ENCODE measurements around the gene COX20. TPM values are rescaled to one million over a fixed set of nuclear protein-coding genes. Genes with fewer than 3 reads are reported as not detected.

COX20 gene
- total and polyA plus RNA-seq, 2 of the 13 experiments (the other 11 are each of a cell fraction or from before 2014, with no cell fraction given), result 34.4 to 95.8 TPM

- peak; percentile 19; the same call in 1 of the 3 replicates for ATAC-seq
- H4K20me1 ChIP-seq (ENCODE audit: insufficient read depth, low read length), result no peaks in the 10 kb centered on the region
- H3K27ac ChIP-seq (ENCODE audit: extremely low read length, insufficient read depth, low read length), result no peak overlapping the region
- no peaks in the 10 kb centered on the region for H3K79me2 ChIP-seq (ENCODE audit: insufficient read depth, low read length)
- H3K4me2 ChIP-seq (ENCODE audit: low read depth, low read length), result no peak overlapping the region
- H3K4me3 ChIP-seq (replicated peaks in 1 of 3; ENCODE audit: insufficient read depth in 1 of 3, low read depth in 2 of 3, low read length in 3 of 3), result no peak overlapping the region
- in situ Hi-C loops (cut with HindIII; ENCODE audit: extremely low pct_ligation_motif_present, low pct_unique_long_range_greater_than_20kb) (no loop called here), intact Hi-C loops (cut with micrococcal nuclease; ENCODE audit: unreplicated experiment) (no loop called here)
- ChIA-PET POLR2A (no interaction called here), CTCF (ENCODE audit: low intra/inter-chr PET ratio, low total read pairs) (no interaction called here)
- WGBS (ENCODE audit: low lambda C conversion rate), result 79% methylated on average over 9 of the region's 9 CpGs
- no TSS peak for BruUV-seq (replicated peaks)
- no peak for DNase-seq (ENCODE audit: low spot score)
- peaks cover 0 to 8% of the 10 kb centered on the region in 2 experiments; a peak in 2 of 5 replicates for H3K27me3 ChIP-seq (ENCODE audit: control insufficient read depth in 1 of 2, insufficient read depth in 2 of 2, low read length in 2 of 2)
- H3K4me1 ChIP-seq (ENCODE audit: insufficient read depth, low read length), result peaks cover 17% of the 10 kb centered on the region
- no peak overlapping the region for H2AFZ ChIP-seq (ENCODE audit: low read length)
- no peak for FAIRE-seq
- H3K9me3 ChIP-seq (ENCODE audit: low read length), result no peaks in the 10 kb centered on the region
- H3K36me3 ChIP-seq (replicated peaks in 1 of 2; ENCODE audit: control insufficient read depth in 1 of 2, insufficient read depth in 2 of 2, low read length in 2 of 2), result no peaks in the 10 kb centered on the region
- H3K9ac ChIP-seq (ENCODE audit: insufficient read depth, low read depth, low read length), result no peak overlapping the region
- TF ChIP-seq RCOR2 (CRISPR knock-in tag; IDR thresholded peaks at IDR 0.05), result no peak
- no peak for TF ChIP-seq ZFYVE20 (CRISPR knock-in tag; IDR thresholded peaks at IDR 0.05; ENCODE audit: borderline replicate concordance, low read depth)
- TF ChIP-seq ZNF121 (CRISPR knock-in tag; IDR thresholded peaks at IDR 0.05), result no peak
- no peak for TF ChIP-seq ZNF790 (CRISPR knock-in tag; IDR thresholded peaks at IDR 0.05; ENCODE audit: borderline replicate concordance)
- TF ChIP-seq ZSCAN29 (CRISPR knock-in tag; conservative IDR thresholded peaks at IDR 0.05), result no peak
- no peak for TF ChIP-seq REST (IDR thresholded peaks at IDR 0.05; ENCODE audit: borderline replicate concordance in 1 of 2, low read depth in 1 of 2, low read length in 2 of 2)
- no peak for TF ChIP-seq DDIT3 (CRISPR knock-in tag; IDR thresholded peaks at IDR 0.05)
- no peak for TF ChIP-seq ZNF704 (CRISPR knock-in tag; IDR thresholded peaks at IDR 0.05; ENCODE audit: borderline replicate concordance)
- TF ChIP-seq ZNF777 (CRISPR knock-in tag; IDR thresholded peaks at IDR 0.05), result no peak
- no peak for TF ChIP-seq NR2F2 (IDR thresholded peaks at IDR 0.05; ENCODE audit: borderline replicate concordance, low read depth)
- no peak for TF ChIP-seq HIC2 (CRISPR knock-in tag; IDR thresholded peaks at IDR 0.05; ENCODE audit: low read depth)
- TF ChIP-seq SRSF4 (IDR thresholded peaks at IDR 0.05; ENCODE audit: low read depth, low read length, poor library complexity, severe bottlenecking), result no peak
- TF ChIP-seq PAWR (CRISPR knock-in tag; IDR thresholded peaks at IDR 0.05; ENCODE audit: borderline replicate concordance), result no peak
Measured at GRCh38 chr1:244794071-244794470, 41.4 kb upstream of the COX20 start.

All from HepG2 (cell line).